ENCODE measurements around the gene SCARF2.
"Not testable (repeated sequence)": the region's sequence is repeated elsewhere in the genome, so short reads cannot be mapped to it uniquely, and the experiment has no call there.

The SCARF2 gene

DNA sequence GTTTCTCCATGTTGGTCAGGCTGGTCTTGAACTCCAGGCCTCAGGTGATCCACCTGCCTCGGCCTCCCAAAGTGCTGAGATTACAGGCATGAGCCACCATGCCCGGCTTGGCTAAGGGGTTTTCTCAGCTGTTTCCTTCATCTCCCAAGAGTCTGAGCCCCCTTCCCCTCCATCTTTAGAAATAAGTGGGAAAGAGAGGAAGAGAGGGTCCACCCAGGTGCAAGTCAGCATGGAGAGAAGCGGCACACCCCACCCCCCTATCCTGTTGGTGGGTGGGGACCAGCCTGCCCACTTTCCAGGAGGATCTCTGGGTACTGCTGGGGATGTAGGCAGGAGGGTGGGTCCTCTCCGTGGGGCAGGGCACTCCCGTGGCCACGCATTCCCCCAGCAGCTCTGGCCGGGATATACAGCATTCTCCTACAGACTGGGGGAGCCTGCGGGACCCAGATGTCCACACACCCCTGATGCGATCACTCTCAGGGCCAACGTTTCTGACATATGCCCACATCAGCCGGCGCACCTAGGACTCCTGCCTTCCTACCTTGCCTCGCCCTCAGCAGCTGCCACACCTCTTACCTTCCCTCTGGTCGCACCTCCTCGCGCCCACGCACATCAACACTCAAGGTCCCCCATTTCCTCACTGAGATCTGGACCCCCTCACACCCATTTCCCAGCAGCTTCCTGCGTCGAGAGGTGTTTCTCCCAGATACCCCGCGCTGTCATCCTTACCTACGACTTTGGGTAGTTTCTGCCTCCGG is 8.9 kb downstream of the SCARF2 start:
- no peak for DNase-seq (ENCODE audit: low spot score)

DNA sequence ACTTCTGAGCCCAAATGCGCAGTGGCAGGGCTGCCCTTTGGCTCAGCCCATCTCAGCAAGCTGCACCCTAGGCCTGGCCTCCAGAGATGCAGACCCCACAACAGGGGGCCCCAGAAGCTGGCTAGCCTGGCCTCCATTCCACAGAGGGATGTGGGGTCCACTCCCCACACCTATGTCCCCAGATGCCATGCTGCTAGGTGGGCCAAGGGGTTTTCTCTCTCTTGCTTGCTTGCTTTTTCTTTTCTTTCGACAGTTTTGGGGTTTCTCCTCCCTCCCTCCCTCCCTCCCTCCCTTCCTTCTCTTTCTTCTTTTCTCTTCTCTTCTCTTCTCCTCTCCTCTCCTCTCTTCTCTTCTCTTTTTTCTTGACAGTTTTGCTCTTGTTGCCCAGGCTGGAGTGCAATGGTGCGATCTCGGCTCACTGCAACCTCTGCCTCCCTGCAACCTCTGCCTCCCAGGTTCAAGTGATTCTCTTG is 9.6 kb downstream of the SCARF2 start:
- no peak for DNase-seq (ENCODE audit: low spot score)

DNA sequence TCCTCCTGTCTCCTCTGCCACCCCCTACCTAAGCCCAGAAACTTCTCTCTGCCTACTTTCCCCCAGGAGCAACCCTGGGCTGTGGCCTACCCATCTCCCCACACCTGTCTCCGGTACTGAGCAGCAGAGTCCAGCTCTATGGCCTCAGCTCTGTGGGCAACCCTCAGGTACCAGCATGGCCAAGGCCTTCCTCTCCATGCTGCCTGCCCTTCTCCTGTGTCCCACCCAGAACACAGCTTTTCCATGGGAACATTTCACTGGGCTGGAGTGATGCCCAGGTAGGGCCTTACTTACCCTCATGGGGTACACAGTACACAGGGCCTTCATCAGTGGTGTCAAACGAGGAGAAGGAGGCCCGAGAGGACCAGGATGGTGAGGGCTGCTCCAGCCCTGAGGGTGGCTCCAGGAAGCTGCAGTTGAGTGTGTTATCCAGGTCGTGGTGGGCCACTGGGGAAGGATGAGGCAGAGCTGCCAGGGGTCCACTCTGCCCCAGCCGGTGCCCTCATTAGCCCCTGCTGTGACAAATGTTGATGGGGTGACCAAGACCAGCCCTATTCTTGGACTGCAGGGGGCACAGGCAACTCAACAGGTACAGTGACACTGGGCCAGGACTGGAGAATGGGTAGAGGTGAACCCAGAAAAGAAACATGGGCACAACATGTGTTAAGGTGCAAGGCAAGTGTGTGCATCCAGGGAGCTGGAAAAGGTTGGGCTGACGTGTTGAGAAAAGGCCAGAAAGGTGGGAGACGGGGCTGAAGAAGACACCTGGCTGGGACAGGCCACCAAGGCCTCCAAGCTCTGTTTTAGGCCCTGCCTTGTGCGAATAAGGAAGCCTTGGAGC is 10.3 kb downstream of the SCARF2 start:
- no peak for DNase-seq (ENCODE audit: low spot score)

DNA sequence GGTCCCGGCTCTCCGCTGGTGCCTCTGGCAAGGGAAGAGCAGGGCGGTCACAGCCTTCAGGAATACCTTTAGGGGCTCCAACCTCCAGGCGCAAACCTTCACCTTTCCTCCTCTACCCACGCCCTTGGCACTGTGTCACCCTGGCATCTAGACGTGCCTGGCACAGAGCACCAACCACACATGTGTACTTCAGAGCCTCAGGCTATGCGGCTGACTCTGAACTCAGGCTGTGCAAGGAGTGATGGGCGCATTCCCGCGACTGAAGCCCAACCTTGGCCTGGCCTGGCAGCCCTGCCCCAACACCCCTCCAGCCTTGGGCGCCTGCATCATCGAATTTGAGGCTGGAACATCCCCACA is 11.4 kb downstream of the SCARF2 start:
- no peak for DNase-seq (ENCODE audit: low spot score)

DNA sequence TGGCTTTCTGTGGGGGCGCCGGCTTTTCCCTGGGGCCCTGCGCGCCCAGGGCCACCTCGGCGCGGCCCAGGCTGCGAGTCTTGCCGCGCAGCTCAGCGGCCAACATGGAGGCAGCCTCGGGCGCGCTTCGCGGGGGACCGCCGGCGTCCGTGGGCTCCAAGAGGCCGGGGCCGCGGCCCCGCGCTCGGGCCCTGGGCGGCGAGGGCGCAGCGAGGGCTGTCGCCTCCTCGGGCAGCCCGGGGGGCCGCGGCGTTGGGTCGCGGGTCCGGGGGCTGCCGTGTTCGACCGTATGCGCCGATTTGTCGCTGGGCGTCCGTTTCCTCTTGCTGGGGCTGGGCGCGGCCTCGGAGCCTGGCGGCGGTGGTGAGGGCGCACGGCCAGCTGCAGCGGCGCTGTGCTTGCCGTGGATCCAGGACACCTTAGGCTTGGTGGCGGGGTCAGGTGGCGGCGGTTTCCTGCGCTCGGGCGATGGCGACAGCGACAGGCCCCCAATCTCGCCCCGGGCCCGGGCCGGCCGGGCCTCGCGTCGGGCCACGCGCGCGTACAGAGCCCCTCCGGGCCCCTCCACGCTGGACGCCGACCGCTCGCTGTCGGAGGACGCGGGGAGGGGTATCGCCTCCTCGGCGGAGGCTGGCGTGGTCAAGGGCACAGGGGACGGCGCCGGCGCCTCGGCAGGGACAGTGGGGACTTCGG is 11.9 kb downstream of the SCARF2 start:
- no peak for DNase-seq (ENCODE audit: low spot score)

DNA sequence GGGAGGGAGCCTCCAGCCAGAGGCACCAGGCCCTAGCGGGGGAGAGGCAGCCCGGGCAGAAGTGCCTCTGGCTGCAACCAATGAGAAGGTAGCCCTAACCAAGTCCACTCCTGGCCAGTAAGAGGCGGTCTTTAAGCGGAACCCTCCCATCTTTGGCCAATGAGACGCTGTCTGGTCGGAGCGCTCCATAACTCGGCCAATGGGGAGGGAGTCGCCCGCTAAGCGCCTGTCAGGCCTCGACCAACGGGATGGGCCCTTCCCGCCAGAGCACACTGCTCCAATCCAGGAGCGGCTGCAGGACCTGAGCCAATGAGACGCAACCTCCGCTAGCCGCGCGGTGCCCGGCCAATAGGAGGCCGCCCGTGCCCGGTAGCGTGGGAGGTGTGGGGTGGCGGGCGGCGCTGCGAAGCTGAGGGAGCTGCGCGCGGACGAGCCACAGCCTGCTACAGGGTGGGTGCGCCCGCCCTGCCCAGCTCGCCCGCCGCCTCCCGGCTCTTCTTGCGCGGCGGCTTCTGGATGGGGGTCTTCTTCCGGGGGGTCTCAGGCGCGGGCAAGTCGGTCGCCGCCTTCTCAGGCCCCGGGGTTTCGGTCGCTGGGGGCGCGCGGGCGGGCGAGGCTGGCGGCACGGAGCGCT is 12.6 kb downstream of the SCARF2 start:
- peak; percentile 58 for DNase-seq (ENCODE audit: low spot score)

DNA sequence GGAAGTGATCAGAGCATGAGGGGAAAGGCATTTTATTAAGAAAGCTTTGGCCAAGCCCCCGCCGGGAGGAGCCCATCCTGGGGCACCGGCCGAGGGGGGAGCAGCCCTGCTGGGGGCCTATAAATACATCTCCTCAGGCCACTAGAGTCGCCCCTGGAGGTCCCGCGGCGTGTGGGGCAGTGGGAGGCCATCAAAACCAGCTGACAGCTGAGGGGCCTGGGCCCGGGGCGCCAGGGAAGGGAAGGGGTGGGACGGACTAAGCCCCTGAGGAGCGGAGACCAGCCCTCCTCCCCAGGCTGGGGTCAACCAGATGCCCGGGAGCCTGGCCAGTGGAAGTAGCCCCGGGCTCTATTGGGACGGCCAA is 13.1 kb downstream of the SCARF2 start:
- DNase-seq (ENCODE audit: low spot score), result no peak

DNA sequence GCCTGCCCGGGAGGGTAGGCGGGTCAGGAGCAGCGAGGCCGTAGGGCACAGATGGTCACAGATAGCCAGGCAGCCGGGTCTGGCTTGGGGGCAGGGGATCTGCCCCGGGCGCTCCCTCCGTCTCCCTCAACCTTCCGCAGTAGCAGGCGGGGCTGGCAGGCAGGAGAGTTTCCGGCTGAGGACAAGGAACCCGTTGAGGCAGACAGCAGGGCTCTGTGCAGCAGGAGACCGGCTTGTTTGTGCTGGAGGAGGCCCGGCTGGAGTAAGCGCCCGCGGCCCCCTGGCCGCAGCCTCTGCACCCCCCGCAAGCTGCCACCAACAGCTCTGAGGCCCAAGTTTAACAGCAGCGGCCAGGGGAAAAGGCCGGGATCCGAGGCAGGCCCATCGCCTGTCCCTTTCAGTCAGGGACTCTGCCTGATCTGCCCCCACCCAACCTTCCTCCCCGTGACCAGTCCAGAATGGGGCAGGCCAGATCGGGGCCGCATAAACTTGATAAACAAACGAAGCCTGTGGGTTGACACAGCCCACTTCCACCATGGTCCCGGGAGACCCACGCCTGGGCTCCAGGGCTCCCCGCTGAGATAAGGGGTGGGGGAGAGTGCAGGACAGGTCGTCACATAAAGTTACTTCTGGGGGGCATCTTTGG is 13.6 kb downstream of the SCARF2 start:
- peak; percentile 18 for DNase-seq (ENCODE audit: low spot score)

DNA sequence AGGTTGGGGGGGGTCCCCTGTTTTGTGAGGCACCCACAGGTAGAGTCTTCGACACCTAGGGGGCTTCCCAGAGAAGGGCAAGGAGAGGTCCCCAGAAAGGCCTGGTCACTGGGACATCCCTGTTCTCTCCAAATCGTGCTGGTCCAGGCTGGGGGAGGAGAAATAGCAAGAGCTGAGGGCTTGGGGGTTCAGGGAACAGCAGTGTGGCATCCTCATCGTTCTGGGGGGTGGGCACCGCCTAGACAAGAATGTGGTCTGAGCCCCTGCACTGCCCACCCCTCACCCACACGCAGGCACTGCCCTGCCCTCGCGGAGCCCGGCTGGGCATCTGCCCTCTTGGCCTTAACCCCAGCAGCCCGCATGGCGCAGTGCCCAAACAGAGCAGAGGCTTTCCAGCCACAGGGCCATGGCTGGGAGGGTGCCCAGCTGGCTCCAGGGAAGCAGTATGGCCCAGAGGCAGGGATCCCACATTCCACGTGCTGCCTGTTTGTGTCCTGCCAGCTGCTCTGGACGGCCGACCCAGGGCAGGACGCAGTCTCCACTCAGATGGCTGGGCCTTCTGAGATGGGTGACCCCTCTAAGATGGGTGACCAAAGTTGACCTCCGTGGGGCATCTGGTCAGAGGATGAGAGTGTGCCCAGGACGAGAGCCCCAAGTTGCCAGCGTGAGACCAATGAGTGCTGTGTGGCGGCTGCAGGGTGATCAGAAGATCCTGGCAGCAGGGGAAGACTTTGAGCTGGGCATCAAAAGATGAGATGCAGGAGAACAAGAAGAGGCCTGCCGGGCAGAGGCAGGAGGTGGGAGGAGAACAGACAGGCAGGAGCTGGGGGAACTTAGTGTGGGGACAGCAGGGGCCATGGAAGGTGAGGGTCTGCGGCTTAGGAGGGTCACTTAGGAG is 14.4 kb downstream of the SCARF2 start:
- peak; percentile 84 for DNase-seq (ENCODE audit: low spot score)

DNA sequence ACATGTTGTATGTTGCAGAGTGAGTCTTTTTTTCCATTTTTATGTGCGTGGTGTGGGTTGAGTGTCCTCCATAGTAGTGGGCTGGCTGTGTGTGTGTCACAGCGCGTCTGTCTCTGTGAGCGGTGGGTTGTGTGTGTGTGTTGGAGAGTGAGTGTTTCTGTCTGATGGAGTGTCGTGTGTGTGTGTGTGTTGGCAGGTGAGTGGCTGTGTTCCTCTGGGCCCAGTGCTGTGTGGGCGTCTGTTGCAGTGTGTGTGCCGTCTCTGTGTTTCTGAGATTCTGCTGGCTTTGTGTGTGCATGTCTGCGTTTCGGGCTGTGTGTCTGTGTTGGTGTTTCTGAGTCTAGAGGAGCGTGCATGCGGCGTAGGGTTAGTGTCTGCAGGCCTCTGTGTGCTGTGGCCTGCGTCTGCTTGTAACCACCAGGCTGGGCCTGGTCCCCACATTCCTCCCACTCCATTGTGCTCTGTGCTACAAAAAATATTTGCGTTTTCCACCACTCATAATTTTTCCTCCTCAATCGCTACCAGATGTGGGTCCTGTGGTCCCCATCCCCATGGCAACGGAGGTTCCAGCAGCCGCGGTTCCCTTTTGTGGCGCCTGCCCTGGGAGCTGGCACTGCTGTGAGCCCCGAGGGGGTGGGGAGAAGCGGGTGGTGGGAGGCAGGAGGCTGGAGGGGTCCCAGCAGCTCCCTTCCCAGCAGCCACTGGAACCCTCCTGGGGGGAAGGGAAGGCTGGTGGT is 15.2 kb downstream of the SCARF2 start:
- peak; percentile 83 for DNase-seq (ENCODE audit: low spot score)

DNA sequence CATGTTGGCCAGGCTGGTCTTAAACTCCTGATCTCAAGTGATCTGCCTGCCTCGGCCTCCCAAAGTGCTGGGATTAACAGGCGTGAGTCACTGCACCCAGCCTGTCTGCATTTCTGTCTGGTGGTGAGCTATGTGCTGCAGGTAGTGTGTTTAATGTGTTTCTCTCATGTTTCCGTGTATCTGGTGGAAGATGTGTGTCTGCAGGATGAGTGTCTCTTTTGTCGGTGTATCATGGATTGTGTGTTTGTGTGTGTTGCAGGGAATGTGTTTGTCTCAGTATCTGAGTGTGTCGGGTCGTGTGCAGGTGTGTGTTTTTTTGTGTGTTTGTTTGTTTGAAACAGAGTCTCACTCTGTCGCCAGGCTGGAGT is 16.1 kb downstream of the SCARF2 start:
- no peak for DNase-seq (ENCODE audit: low spot score)

DNA sequence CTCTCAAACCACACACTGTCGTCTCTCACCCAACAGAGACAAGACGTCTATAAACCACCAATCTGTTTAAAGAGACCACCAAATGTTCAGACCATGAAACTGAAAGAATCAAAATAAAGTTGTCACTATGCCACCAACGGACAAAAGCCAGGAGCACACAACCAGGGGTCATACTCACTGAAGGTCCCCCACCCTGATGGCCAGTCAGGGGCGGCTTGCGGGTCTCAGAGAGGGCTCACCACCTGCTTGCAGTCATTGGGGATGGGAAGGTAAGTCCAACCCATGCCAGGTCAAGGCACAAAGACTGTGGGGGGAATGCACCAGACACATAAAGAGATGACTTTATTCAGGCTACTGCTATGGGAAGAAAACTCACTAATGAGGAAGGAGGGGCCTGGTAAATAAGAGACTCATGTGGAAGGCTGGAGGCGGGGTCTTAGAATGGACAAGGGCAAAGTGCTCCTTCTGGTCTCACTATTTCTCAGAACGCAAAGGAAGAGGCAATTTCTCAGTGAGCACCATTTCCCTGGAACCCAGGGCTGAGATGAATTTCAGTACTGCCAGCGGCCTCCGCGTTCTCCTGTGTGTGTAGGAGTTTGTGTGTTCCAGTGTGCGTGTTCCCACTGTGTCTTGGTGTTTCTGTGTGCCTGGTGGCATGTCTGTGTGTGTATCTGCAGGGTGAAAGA is 17.3 kb downstream of the SCARF2 start:
- DNase-seq (ENCODE audit: low spot score), result no peak

DNA sequence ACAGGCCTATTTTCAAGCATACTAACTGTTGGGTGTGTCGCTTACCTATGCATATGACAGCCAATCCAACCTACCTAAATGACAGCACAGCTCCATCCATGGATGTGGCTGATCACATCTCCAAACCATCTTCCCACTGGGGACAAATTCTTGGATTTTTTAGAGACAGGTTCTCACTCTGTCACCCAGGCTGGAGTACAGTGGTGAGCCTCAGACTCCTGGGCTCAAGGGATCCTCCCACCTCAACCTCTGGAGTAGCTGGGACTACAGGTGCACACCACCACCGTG is 18.0 kb downstream of the SCARF2 start:
- DNase-seq (ENCODE audit: low spot score), result no peak

DNA sequence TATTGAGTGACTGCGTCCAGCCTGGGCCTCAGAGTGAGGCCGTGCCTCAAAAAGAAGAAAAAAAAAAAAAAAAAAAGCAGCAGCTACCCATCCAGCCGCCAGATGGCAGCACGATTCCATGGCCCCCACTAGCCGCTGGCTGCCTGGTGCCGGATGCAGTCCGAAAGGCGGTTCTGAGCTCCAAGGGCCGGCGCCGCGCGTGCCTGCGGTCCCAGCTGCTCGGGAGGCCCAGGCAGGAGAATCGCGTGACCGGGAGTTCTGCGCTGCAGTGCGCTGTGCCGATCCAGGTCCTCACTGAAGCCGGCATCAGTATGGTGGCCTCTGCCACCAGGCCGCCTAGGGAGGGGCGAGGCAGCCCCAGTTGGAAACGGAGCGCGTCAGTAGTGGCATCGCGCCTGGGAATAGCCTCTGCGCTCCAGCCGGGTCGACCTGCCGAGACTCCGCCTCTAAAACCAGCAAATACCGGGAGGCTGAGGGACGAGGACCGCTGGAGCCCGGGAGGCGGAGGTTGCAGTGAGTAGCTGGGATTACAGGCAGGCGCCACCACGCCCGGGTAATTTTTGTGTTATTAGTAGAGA is 19.3 kb downstream of the SCARF2 start:
- DNase-seq (ENCODE audit: low spot score), result peak; percentile 90

DNA sequence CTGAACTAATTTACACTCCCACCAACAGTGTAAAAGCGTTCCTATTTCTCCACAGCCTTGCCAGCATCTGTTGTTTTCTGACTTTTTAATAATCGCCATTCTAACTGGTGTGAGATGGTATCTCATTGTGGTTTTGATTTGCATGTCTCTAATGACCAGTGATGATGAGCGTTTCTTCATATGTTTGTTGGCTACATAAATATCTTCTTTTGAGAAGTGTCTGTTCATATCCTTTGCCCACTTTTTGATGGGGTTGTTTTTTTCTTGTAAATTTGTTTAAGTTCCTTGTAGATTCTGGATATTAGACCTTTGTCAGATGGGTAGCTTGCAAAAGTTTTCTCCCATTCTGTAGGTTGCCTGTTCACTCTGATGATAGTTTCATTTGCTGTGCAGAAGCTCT is 21.9 kb downstream of the SCARF2 start:
- not testable (repeated sequence) for DNase-seq (ENCODE audit: low spot score)

DNA sequence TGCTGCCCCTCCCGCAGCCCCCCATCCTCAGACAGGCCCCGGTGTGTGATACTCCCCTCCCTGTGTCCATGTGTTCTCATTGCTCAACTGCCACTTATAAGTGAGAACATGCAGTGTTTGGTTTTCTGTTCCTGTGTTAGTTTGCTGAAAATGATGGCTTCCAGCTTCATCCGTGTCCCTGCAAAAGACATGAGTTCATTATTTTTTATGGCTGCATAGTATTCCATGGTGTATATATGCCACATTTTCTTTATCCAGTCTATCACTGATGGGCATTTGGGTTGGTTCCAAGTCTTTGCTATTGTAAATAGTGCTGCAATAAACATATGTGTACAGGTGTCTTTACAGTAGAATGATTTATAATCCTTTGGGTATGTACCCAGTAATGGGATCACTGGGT is 22.4 kb downstream of the SCARF2 start:
- DNase-seq (ENCODE audit: low spot score), result not testable (repeated sequence)

DNA sequence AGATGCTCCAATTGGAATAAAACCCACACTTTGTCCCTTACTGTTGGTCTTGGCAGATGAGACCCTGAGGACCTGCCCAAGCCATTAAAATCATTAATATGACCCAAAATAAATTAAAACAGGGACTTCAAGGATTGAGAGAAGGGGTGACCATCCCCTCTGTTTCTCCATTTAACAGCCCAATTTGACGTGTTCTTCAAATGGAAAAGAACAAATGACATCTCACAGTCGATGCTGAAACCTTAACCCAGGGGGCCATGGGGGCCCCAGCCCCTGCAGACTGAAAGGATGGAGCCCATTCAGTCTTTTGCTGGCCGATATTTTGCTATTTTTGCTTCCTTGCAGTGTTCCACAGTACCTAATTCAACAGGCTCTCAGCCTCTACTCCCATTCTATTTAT is 23.2 kb downstream of the SCARF2 start:
- DNase-seq (ENCODE audit: low spot score), result no peak

DNA sequence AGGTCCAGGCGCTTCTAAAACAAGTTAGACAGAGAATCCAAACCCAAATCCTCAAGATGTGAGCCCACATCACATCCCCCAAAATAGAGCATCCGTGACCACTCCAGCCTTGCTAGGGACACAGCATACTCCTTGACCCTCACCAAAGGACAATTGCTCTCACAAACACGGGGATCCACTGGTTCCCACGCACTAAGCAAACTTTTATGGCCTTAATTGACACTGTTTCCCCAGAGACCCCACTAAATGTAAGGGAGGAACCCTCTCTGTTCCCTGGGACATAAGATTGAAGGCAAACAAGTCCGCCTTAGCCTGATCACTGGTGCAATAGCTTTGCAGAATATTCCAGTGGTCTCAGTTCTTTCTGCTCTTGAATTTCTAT is 23.6 kb downstream of the SCARF2 start:
- DNase-seq (ENCODE audit: low spot score), result no peak
